GM19467 (cell line): Measurements from ENCODE around the gene TAS2R30.
"Not testable (repeated sequence)": the region's sequence is repeated elsewhere in the genome, so short reads cannot be mapped to it uniquely, and the experiment has no call there.

ENCODE experiments used
- ATAC-seq: cut with Tn5 transposase; IDR thresholded peaks from one replicate; pipeline ENCODE4 v1.9.1; 2021; ENCODE audit warnings: mild to moderate bottlenecking, moderate library complexity; ENCODE audit not compliant: unreplicated experiment

TAS2R30 gene

GRCh38 chr12:11130999-11131398 is 3.4 kb downstream of the TAS2R30 start:
- no peak for ATAC-seq

DNA sequence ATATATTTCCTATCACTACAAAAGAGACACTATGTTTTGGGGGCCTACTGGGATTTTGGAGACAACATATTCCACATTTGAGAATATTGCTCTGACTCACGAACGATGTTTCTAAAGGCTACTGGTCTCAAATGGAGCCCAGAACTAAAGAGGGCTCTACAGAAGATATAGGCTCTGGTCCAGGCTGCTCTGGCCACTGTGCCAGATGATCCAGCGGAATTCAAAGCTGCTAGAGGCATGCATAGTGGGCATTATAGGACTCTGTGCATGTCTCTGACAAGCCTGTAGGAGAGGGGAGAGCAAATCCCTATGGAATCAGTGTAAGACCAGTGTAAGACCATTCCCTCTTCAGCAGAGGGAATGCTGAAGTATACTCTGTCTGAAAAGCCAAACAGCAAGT is 4.1 kb downstream of the TAS2R30 start:
- ATAC-seq, result no peak

- not testable (repeated sequence) for ATAC-seq
Observed at GRCh38 chr12:11114130-11114529, 20.3 kb downstream of the TAS2R30 start.

GRCh38 chr12:11111213-11111612 is 23.2 kb downstream of the TAS2R30 start:
- not testable (repeated sequence) for ATAC-seq

DNA sequence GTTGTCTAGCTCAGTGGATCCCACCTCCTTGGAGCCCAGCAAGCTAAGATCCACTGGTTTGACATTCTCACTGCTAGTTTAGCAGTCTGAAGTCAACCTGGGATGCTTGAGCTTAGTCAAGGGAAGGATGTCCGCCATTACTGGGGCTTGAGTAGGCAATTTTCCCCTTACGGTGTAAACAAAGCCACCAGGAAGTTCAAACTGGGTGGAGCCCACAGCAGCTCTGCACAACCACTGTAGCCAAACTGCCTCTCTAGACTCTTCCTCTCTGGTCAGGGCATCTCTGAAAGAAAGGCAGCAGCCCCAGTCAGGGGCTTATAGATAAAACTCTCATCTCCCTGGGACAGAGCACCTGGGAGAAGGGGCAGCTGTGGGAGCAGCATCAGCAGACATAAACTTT is 25.6 kb downstream of the TAS2R30 start:
- ATAC-seq, result no peak

DNA sequence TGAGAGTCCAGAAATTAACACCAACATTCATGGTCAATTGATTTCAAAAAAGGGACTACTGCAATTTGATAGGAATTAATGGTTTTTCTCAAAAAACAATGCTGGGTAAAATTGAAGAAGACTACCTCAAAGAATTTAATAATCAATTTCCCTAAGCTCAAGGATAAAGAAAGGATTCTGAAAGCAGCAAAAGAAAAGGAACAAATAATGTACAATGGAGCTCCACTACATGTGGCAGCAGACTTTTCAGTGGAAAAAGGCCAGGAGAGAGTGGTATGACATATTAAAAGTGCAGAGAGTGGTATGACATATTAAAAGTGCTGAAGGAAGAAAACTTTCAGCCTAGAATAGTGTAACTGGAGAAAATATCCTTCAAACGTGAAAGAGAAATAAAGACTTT is 26.7 kb downstream of the TAS2R30 start:
- ATAC-seq, result no peak

GRCh38 chr12:11106288-11106687 is 28.2 kb downstream of the TAS2R30 start:
- ATAC-seq, result no peak

- ATAC-seq, result no peak
Observed at GRCh38 chr12:11105546-11105945, 28.9 kb downstream of the TAS2R30 start.

GRCh38 chr12:11094910-11095309 is 39.5 kb downstream of the TAS2R30 start:
- not testable (repeated sequence) for ATAC-seq

DNA sequence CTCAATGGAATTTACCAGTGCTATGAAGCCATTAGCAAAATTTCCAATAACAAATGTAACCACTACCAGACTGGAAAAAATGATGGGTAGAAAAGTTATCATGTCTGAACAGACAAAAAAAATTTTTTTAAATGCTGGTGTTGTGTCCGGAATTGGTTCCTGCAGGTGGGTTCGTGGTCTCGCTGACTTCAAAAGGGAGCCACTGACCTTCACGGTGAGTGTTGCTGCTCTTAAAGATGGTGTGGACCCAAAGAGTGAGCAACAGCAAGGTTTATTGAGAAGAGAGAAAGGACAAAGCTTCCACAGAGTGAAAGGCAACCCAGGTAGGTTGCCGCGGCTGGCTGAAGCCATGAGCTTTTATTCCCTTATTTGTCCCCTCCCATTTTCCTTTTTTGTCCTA is 42.3 kb downstream of the TAS2R30 start, which contains the start of gene TAS2R43:
Gene TAS2R43, minus strand, starts transcription at position 186 of the 400 bp plus-strand sequence. Its CDS starts 84 bp downstream, at position 102.
- ATAC-seq, result no peak

DNA sequence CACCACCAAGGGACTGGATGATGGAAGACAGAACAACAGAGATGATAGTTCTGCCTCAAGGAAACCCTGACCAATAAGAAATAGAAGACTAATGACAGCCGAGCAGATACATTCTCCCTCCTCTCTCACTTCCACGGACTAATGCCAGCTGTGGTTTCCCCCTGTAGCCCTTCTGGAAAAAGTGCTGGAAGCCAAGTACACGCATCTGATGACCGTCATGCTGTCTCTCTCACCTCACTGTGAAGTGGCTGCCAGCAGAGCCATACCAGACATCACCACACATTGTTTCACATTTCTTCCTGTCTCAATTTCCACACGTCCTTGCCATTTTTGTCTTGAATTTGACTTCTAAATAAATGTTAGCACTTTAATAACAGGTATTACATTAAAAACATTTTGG is 45.2 kb downstream of the TAS2R30 start:
- no peak for ATAC-seq

DNA sequence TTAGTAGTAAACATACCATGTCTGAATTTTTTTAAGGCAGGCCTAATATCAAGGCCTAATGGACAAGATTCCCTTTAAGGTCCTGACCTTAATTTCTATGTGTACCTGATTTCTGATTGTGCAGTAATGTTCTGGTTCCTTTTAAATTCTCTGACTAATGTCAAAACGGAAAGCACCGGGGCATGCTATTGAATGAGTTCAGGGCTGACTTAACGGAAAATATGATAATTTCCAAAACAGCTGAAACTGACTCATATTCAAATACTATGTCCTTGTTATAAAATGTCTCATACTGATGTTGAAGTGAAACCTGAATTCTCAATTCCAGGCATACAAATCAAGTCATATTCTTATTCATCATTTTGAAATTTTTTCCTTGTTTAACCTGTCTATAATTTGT is 49.0 kb downstream of the TAS2R30 start:
- ATAC-seq, result peak; percentile 75
